Caco-2 (cell line): ENCODE measurements around the gene IGLL5. TPM values are rescaled to one million over a fixed set of nuclear protein-coding genes. Genes with fewer than 3 reads are reported as not detected.
A peak's percentile ranks its signal among the peaks of the same experiment; 100 is the strongest.

Experiments used
- BruUV-seq: library from RNA; stranded (reverse); fragments of 400-500 nt; replicated peaks from 2 replicates; lab custom pipeline; 2021; lab: Mats Ljungman, UMichigan
- CTCF ChIA-PET: fragments of 300-600 bp; sonication (Branson Sonifier 250); formaldehyde crosslinking; loops from one replicate; lab custom pipeline; 2022; ENCODE audit warnings: antibody characterized with exemption; lab: Charles Lee
- POLR2A ChIA-PET: fragments of 300-600 bp; sonication (Branson Sonifier 250); formaldehyde crosslinking; loops from one replicate; lab custom pipeline; 2022; ENCODE audit warnings: antibody characterized with exemption; lab: Charles Lee
- DNase-seq, 2 experiments: peaks; one replicate each; pipeline versions ENCODE4 v3.0.0 to v3.0.0-alpha.2; 2020 to 2022
- H3K27me3 ChIP-seq: replicated peaks from 2 replicates; pipeline ENCODE4 v1.6.0; 2011; ENCODE audit warnings: low read length; ENCODE audit not compliant: control insufficient read depth, insufficient read depth
- H3K36me3 ChIP-seq: 2 replicates; pipeline ENCODE4 v1.5.1; 2011; ENCODE audit warnings: low read length; ENCODE audit not compliant: control insufficient read depth, insufficient read depth
- H3K4me1 ChIP-seq: fragments of 250-450 bp; sonication (Bioruptor Pico); 2 replicates; pipeline ENCODE4 v1.5.1; 2020; ENCODE audit warnings: mild to moderate bottlenecking
- H3K4me3 ChIP-seq: 2 replicates; pipeline ENCODE4 v1.5.1; 2011; ENCODE audit warnings: low read depth, mild to moderate bottlenecking, control low read depth, low read length
- H3K9me3 ChIP-seq: fragments of 250-450 bp; sonication (Bioruptor Pico); 2 replicates; pipeline ENCODE4 v1.5.1; 2020; ENCODE audit warnings: mild to moderate bottlenecking, moderate library complexity
- H3K27ac Mint-ChIP-seq: one replicate; pipeline ENCODE4 v1.8.0; 2022; ENCODE audit warnings: mixed read lengths; ENCODE audit not compliant: unreplicated experiment
- H3K27me3 Mint-ChIP-seq: one replicate; pipeline ENCODE4 v1.8.0; 2022; ENCODE audit warnings: mixed read lengths; ENCODE audit not compliant: insufficient read depth, unreplicated experiment
- H3K36me3 Mint-ChIP-seq: one replicate; pipeline ENCODE4 v1.8.0; 2022; ENCODE audit warnings: mild to moderate bottlenecking, mixed read lengths; ENCODE audit not compliant: insufficient read depth, unreplicated experiment
- H3K4me1 Mint-ChIP-seq: one replicate; pipeline ENCODE4 v1.8.0; 2022; ENCODE audit warnings: low read depth, mixed read lengths; ENCODE audit not compliant: unreplicated experiment
- H3K4me3 Mint-ChIP-seq: one replicate; pipeline ENCODE4 v1.8.0; 2022; ENCODE audit warnings: mild to moderate bottlenecking, moderate library complexity, mixed read lengths; ENCODE audit not compliant: unreplicated experiment
- H3K9me3 Mint-ChIP-seq: one replicate; pipeline ENCODE4 v1.8.0; 2022; ENCODE audit warnings: mixed read lengths; ENCODE audit not compliant: unreplicated experiment
- intact Hi-C: fragments of 100-400 bp; cut with micrococcal nuclease; formaldehyde crosslinking; loops from one replicate; pipeline ENCODE4 v1.10.0; 2022; ENCODE audit not compliant: unreplicated experiment
- total RNA-seq: library from RNA; stranded (reverse); gene quantifications from 2 replicates; pipeline ENCODE4 v1.2.3, GENCODE V29; 2022
- TF ChIP-seq, protein P1 (sequence below), 2 experiments: fragments of 200-600 bp in 1 of 2; IDR thresholded peaks; 1 replicate in 1 of 2; 2 replicates in 1 of 2; pipeline versions ENCODE4 v1.5.1 to v1.8.0; 2011 to 2022; ENCODE audit warnings: antibody characterized with exemption in 1 of 2, control low read depth in 1 of 2, inconsistent platforms in 1 of 2, low read depth in 1 of 2, low read length in 1 of 2, mild to moderate bottlenecking in 1 of 2, moderate library complexity in 1 of 2; ENCODE audit not compliant: insufficient read depth in 1 of 2, severe bottlenecking in 1 of 2, unreplicated experiment in 1 of 2

The IGLL5 gene
- total RNA-seq, 1 experiment from 2014 or later, result not detected

DNA sequence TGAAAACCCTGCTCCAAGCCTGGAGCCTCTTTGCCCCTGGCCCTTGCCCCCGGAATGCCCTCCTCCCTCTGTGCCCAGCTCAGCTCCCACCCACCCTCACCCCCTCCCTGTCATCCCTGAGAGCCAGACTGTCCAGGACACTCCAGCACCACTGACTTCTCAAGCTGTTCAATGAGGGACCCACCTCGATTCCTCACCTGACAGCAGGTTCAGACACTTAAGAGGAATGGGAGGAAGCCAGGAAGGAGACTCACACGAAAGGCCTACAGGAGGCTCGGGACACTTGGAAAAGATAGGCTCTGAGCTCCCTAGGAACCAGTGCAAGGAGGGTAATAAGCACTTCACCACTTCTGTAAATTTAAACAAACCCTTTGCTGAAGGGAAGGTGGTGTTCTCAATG is 35.8 kb downstream of the IGLL5 start:
- ChIA-PET POLR2A (no interaction called here), CTCF (no interaction called here)
- TF ChIP-seq, protein P1, sequence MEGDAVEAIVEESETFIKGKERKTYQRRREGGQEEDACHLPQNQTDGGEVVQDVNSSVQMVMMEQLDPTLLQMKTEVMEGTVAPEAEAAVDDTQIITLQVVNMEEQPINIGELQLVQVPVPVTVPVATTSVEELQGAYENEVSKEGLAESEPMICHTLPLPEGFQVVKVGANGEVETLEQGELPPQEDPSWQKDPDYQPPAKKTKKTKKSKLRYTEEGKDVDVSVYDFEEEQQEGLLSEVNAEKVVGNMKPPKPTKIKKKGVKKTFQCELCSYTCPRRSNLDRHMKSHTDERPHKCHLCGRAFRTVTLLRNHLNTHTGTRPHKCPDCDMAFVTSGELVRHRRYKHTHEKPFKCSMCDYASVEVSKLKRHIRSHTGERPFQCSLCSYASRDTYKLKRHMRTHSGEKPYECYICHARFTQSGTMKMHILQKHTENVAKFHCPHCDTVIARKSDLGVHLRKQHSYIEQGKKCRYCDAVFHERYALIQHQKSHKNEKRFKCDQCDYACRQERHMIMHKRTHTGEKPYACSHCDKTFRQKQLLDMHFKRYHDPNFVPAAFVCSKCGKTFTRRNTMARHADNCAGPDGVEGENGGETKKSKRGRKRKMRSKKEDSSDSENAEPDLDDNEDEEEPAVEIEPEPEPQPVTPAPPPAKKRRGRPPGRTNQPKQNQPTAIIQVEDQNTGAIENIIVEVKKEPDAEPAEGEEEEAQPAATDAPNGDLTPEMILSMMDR (IDR thresholded peaks at IDR 0.05; ENCODE audit: insufficient read depth in 1 of 2, low read depth in 1 of 2, low read length in 1 of 2, severe bottlenecking in 1 of 2, unreplicated experiment in 1 of 2), result no peak
- H3K36me3 ChIP-seq, result no peaks in the 10 kb centered on the region
- H3K4me1 Mint-ChIP-seq, result peaks cover 22% of the 10 kb centered on the region
- H3K9me3 ChIP-seq, result no peaks in the 10 kb centered on the region
- H3K4me3 Mint-ChIP-seq, result no peak overlapping the region
- H3K27me3 Mint-ChIP-seq, result no peaks in the 10 kb centered on the region
- H3K4me1 ChIP-seq, result peaks cover 33% of the 10 kb centered on the region
- no peaks in the 10 kb centered on the region for H3K9me3 Mint-ChIP-seq
- no peaks in the 10 kb centered on the region for H3K36me3 Mint-ChIP-seq
- no peak overlapping the region for H3K27ac Mint-ChIP-seq
- H3K4me3 ChIP-seq, result no peak overlapping the region
- BruUV-seq, result no TSS peak
- no peak for DNase-seq
- H3K27me3 ChIP-seq, result no peaks in the 10 kb centered on the region
- intact Hi-C loops, result no loop called here

DNA sequence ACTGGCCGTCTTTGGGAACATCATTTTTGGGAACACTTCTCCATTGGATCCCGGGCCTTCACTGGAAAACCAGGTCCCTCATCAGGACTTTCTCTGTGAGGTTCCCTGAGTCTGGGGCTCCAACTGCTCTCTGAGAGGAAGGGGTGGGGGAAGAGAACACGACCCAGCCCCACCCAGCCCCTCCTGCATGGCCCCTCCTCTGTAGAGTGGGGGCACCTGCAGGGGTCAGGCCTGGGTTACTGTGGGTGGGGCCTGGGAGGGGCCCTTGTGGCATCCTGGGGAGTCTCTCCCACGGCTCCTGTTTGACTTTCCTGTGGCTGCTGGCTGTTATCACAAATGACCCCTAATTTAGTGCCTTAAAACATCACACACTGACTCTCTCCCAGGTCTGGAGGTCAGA is 36.3 kb downstream of the IGLL5 start:
- peaks cover 22% of the 10 kb centered on the region for H3K4me1 Mint-ChIP-seq

DNA sequence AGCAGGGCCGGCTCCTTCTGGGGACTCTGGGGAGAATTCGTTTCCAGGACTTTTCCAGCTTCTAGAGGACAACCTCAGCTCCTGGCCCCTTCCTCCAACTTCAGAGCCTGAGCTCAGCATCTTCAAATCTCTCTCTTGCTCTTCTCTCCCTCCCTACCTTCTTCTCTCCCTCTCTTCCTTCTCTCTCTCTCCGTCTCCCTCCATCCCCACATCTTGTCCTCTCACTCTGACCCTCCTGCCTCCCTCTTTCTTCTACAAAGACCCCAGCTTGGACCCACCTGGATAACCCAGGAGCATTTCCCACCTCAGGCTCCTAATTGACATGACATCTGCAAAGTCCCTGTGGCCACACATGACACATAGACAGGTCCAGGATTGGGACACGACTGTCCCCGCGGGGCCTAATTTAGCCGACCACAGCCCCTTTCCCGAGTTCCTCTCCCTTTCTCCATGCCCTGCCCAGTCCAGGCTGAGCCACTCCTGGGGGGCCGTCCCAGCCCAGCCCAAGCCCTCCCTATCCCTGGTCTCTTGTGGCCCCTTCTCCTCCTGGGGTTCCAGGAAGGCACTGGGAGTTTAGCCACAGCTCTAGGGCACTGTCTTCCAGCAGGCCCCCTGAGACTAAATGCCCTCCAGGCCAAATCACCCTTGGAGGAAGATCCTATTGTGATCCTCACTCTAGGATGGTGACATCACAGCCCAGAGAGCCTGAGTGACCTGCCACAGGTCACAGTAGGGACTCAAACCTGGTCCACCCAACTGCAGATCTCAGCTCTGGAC is 36.9 kb downstream of the IGLL5 start:
- Mint-ChIP-seq H3K36me3 (no peaks in the 10 kb centered on the region), H3K27ac (peak overlapping the region; percentile 2), H3K9me3 (no peaks in the 10 kb centered on the region), H3K4me1 (peaks cover 22% of the 10 kb centered on the region), H3K4me3 (no peak overlapping the region), H3K27me3 (no peaks in the 10 kb centered on the region)
- no peak for DNase-seq
- H3K4me1 ChIP-seq, result peaks cover 33% of the 10 kb centered on the region
- no TSS peak for BruUV-seq
- no peaks in the 10 kb centered on the region for H3K27me3 ChIP-seq
- ChIA-PET CTCF (interaction anchor here (0.6 kb wide), 1 partner anchor 85 kb away, joined by 6 read pairs; no protein-coding TSS in a partner anchor), POLR2A (no interaction called here)
- TF ChIP-seq, protein P1 (IDR thresholded peaks at IDR 0.05; ENCODE audit: insufficient read depth in 1 of 2, low read depth in 1 of 2, low read length in 1 of 2, severe bottlenecking in 1 of 2, unreplicated experiment in 1 of 2), result no peak
- H3K36me3 ChIP-seq, result no peaks in the 10 kb centered on the region
- no peak overlapping the region for H3K4me3 ChIP-seq
- no peaks in the 10 kb centered on the region for H3K9me3 ChIP-seq
- intact Hi-C loops, result no loop called here

More for the DNA sequence above, 36.3 kb downstream of the IGLL5 start:
- Histone ChIP-seq H3K4me3 (no peak overlapping the region), H3K27me3 (no peaks in the 10 kb centered on the region), H3K4me1 (peaks cover 33% of the 10 kb centered on the region), H3K36me3 (no peaks in the 10 kb centered on the region), H3K9me3 (no peaks in the 10 kb centered on the region)
- intact Hi-C loops, result no loop called here
- BruUV-seq, result no TSS peak
- ChIA-PET POLR2A (no interaction called here), CTCF (interaction anchor here (0.6 kb wide), 1 partner anchor 86 kb away, joined by 6 read pairs; no protein-coding TSS in a partner anchor)
- Mint-ChIP-seq H3K27ac (peak overlapping the region; percentile 2), H3K27me3 (no peaks in the 10 kb centered on the region), H3K4me3 (no peak overlapping the region), H3K36me3 (no peaks in the 10 kb centered on the region), H3K9me3 (no peaks in the 10 kb centered on the region)
- peak; percentile 31 to 75 for DNase-seq
- TF ChIP-seq, protein P1 (IDR thresholded peaks at IDR 0.05; ENCODE audit: insufficient read depth in 1 of 2, low read depth in 1 of 2, low read length in 1 of 2, severe bottlenecking in 1 of 2, unreplicated experiment in 1 of 2), result no peak
